Astrocyte of the hippocampus (primary cell): ENCODE results near the gene GPR153.
A peak's percentile ranks its signal among the peaks of the same experiment; 100 is the strongest.
"Not testable (repeated sequence)": the region's sequence is repeated elsewhere in the genome, so short reads cannot be mapped to it uniquely, and the experiment has no call there.

Experiments used
- DNase-seq: peaks from one replicate; pipeline ENCODE4 v3.0.0; 2011; ENCODE audit warnings: low read depth, low spot score

Gene GPR153

DNA sequence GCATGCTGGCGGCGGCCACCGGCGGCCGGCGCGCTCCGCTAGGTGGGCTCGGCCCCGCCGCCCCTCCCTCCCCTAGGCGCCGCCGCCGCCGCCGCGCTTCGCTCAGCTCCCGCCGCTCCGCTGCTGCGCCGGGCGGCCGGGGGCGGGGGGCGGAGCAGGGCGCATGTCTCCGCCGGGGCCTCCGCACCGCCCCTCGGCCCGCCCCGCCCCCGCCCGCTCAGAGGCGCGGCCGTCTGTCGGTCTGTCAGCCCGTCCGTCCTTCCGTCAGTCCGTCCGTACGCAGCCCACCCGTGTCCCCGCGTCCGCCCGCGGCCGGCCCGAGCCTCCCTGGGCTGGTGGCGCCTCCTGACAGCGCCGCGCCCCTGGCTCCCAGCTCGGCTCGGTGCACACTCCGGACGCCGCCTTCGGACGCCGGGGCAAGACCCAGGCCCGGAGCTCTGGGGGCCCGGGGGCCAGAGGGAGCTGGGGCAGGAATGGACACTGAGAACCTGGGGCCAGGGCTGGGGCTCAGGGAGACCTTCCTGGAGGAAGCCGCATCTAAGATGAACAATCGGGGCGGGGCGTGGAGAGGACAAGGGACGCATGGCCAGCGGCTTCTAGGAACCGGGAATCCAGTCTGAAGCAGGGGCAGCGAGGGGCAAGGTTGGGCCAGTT is at the start of gene GPR153:
GPR153 (minus strand) TSS at position 138 of the 654 bp plus-strand sequence. CDS start 6,193 bp downstream, outside the sequence.
- DNase-seq = peak; percentile 74

DNA sequence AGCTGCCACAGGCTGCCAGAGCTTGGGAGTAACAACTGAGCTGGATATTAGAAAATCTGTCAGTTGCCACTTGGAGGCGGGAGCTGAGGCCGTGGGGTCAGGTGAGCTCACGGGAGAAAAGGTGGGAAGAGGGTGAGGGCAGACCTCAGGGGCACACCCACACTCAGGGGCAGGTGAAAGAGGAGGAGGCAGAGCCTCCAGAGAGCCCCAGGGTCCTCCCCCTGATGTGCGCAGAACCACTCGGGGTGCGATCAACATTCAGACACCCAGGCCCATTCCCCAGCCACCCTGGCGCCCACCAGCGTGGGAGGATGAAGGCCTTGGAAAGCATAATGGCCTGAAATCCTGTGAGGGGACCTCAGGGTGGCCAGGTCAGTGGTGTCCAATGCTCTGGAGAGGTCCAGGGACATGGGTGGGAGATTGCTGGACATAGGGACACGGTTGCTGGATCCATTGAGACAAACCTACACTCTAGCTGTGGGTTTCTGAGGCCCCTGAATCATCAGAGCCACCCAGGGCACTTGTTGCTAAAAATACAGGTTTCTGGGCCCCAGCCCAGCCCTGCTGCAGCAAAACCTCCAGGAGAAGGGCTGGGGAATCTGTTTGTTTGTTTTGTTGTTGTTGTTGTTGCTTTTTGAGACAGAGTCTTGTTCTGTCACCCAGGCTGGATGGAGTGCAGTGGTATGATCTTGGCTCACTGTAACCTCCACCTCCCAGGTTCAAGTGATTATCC is 49.4 kb upstream of the GPR153 start:
- no peak for DNase-seq

DNA sequence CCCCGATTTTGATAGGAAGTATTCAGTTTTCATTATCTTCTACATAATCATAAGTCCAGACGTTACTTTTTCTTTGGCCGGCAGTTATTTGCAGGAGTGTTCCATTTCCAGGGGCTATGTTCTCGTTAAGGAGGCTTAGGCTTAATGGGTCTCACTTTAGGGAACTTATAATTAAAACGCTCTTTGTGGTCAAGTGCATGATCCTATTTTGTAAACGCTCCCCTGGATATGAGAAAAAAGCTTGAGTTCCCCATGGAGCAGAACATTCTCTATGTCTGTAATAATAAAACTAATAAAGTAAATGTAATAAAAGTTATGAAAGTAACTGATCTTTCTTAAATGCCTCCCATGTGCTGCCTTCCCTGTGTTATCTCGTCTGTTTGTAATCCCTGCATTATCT is 48.7 kb upstream of the GPR153 start:
- no peak for DNase-seq

DNA sequence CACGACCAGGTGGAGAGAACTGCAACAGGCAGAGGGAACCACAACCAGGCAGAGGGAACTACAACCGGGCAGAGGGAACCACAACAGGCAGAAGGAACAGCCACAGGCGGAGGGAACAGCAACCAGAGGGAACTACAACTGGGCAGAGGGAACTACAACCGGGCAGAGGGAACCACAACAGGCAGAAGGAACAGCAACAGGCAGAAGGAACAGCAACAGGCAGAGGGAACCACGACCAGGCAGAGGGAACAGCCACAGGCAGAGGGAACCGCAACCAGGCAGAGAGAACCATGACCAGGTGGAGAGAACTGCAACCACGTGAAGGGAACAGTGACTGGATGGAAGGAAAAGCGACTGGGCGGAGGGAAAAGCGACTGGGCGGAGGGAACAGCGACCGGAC is 47.6 kb upstream of the GPR153 start:
- DNase-seq = no peak

DNA sequence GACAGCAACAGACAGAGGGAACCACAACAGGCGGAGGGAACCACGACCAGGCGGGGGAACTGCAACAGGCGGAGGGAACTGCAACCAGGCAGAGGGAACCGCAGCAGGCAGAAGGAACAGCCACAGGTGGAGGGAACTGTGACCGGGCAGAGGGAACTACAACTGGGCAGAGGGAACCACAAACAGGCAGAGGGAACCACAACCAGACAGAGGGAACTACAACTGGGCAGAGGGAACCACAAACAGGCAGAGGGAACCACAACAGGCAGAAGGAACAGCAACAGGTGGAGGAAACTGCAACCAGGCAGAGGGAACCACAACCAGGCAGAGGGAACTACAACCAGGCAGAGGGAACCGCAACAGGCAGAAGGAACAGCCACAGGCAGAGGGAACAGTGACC is 46.8 kb upstream of the GPR153 start:
- not testable (repeated sequence) for DNase-seq

DNA sequence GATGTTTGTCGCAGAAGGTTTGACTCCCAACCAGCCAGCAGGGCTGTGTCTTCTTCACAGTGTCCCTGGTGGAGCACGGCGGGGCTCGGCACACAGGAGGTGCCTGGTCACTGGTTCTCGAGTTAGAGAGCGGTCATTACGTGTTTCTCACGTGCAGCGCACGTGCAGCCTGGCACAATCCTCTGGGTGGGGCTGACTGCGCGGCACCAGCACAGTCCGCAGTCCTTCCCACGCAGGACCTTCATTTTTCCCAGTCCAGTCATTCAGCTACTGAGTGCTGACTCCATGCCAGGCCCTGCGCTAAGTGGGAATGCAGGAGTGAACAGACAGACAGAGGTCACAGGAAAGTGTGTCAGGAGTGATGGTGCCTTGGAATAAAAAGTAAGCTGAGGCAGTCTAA is 46.2 kb upstream of the GPR153 start:
- DNase-seq = no peak

DNA sequence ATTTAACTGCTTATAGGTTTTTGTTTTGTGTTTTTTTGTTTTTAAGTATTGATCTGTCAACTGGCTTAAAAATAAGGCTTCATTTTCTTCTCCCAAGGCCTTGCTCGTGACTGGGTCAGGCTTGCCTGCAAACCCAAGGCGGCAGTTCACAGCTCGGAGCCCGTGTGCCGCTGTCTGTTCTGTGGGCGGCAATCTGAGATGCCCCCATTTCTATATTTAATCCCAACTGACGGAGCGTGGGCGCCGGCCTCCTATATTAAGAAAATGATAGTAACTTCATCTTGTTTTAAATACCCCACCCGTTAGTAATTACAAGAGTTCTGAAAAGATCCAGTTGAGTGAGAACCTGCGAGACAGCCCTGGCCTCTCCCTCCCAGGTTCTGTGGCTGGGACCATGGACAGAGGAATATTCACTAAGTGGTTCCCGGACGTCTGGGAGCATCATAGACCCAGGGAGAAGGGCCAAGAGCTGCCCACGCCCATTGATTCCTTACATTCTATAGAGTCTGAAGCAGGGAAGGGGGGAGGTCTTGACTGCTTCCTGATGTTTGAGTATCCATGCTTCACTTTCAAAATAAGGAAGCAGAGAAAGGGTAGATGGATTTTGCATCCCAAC is 42.6 kb upstream of the GPR153 start:
- DNase-seq = no peak

DNA sequence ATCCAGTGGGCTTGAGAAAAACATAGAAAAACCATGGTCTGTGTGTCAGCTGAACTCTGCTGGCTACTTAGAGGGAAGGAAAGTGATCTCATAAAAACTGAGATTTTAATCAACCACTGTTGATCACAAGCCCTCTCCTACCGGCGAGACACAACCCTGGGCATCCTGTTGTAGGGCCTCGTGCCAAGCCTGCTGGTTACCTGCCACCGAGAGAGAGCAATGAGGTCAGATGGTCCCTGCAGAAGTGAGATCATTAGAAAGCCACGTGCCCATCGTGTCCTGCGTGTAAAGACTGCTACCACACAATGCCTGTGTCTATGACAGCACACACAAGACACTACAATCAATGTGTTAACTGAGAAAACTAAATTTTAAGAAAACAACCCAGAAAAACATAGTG is 41.7 kb upstream of the GPR153 start:
- DNase-seq = no peak

DNA sequence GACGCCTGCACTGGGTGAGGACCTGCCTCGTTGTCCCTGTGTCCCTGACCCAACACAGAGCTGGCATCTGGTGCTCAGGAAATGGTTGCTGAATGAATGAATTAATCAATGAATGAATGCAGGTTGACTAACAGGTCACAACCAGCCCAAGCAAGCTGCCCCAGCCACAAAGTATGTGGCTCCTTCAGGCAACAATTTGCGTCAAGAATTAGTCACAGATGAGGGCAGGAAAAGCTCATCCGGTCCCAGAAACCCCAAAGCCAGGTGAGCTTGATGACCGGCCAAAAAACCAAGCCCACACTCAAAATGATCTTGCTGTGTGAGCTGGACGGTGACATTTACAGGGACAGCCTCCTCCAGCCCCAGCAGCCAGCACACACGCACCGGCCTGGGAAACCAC is 40.6 kb upstream of the GPR153 start:
- DNase-seq = peak; percentile 36

DNA sequence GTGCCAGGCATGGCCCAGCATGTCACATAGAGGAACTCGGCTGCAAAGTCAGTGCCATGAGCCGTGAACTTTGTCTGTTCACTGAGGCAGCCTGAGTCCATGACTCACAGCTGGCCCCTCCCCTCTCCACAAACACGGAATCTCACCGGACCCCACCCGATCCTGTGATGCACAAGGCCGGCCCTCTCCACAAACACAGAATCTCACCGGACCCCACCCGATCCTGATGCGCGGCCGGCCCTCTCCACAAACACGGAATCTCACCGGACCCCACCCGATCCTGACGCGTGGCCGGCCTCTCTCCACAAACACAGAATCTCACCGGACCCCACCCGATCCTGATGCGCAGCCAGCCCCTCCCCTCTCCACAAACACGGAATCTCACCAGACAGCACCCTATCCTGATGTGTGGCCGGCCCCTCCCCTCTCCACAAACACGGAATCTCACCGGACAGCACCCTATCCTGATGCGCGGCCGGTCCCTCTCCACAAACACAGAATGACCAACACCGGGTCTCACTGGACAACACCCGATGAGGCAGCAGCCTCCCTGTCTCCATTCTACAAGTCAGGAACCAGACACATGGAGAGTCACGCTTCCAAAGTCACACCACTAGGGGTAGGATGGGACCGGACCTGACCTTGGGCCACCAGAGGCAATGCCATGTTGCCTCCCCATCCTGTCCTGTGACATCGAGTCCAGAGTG is 39.6 kb upstream of the GPR153 start:
- no peak for DNase-seq

DNA sequence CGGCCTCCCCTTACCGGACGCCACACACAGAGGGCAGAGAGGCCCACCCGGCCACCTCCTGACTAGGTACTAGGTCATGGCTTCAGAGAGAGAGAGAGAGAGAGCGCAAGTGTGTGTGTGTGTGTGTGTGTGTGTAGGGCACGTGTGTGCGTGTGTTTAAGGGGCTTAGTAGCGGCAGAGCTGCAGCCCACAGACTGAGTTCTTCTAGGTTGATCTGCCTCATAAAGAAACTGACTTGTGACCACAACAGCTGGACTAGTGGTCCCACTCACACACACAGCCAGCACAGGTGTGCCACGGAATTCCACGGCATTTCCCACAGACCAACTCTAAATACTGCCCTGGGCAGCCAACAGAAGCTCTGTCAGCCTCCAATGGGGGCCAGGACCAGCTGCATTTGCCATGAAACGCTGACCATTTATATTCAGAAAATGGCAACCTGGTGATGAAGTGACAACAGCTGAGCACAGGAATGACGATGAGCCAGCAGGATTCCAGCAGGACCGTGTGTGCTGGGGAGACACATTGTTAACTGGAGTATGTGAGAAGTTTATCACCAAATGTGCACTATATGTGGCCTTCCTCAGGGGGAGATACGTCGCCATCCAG is 38.8 kb upstream of the GPR153 start:
- DNase-seq = no peak

DNA sequence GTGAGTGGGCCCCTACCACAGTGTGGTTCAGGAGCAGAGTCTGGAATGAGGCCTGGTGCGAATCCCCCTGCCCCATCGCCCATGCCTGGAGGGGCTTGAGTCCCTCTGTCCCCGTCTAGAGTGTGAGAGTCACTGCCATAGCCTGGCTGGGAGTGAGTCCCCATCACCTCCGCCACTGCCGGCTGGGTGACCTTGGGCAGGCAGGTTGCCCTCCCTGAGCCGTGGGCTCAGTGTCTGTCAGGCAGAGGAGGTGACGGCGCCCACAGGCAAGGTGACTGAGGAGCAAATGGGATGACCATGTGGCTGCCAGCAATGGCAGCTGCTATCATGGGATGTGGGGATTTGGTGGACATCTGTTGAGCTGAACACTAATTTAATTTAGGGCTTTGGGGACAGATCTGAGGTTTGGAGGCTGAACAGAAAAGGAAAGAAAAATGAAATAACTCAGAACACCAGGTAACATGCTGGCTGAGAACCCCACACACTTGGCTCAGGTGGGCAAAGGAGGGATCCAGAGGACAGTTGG is 38.1 kb upstream of the GPR153 start:
- DNase-seq = no peak

DNA sequence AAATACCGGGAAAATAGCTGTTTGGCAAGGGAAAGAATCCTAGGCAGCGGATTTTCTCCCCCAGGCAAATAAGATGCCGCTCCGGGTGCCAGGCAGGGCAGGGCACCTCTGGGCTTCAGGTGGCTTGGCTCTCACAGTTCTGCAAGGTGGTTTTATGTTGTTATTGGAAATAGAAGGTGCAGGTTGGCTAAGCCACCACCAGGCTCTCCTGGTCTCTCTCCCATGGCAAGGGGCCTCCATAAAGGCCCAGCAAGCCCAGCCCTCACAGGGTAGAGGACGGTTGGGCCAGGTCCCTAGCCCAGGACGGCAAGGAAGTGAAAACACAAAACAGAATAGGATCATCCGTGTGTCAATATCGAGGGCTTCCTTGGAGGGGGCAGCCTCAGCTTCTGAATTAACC is 37.6 kb upstream of the GPR153 start:
- no peak for DNase-seq

DNA sequence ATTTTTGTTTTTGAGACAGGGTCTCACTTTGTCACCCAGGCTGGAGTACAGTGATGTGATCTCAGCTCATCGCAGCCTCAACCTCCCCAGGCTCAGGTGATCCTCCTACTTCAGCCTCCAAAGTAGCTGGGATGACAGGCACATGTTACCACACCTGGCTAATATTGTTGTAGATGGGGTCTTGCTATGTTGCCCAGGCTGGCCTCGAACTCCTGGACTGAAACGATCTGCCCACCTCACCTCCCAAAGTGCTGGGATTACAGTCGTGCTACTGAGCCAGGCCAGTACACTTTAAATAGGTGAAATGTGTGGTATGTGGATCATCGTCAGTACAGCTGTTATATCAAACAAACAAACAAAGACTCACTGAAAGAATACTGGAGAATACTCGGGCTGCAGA is 35.0 kb upstream of the GPR153 start:
- no peak for DNase-seq

DNA sequence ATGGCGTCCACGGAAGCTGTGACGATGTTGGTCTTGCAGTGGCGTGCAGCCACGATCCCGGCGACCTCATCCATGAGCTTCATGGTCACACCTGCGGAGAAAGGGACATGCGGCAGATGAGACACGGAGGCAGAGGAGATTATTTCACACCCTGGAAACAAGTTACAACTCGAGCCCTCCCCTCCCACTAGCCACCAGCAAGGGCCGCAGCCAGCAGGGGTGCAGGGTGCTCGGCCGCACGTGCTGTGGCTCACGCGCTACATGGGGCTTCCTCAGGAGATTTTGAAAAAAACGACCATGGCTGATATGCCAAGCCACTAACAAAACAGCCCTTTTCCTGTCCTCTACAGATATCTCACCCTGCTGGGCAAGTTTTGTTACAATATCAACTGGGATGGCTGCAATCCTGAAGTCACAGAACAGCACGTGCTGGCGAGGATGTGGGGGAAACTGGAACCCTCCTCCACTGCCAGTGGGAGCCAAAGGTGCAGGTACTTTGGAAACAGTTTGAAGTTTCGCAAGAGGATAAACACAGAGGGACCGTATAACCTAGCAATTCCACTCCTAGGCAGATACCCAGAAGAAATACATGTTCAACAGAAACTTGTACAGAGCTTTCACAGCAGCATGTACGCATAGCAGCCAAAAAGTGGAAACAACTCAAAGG is 34.1 kb upstream of the GPR153 start:
- no peak for DNase-seq

DNA sequence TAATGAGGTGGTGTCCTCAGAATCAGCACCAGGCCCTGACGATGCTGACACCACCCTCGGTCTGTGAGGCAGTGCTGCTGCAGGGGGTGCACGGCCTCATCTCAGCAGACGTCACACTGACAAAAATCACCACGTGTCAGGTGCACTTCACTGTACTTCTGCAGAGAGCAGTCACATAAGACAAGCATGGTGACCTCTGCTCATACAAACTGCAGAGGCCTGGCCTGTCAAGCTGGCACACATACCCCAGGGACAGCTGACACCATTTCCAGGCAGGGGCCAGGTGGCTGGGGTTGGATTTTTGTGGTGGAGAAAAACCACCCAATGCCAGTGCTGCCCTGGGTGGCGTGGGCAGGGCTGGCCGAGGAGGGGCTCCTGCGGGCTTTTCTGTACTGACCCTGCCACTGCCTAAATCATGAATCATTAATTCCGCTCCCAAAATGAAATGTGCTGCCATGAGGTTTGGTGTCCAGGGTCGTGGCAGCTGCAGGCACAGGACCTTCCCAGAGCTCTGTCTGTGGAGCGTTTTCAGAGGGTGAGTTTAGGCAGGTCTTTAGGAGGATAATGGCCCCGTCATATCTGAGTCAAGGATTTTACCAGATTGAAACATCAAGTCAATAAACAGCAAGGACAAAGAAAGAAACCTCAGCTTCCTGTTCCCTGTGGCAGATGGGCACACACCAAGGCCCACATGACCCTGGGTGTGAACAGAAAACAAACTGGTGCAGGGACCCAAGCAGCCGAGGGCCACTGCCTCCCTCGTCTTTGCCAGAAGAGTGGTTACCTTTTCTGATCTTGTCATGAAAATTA is 33.4 kb upstream of the GPR153 start:
- no peak for DNase-seq

DNA sequence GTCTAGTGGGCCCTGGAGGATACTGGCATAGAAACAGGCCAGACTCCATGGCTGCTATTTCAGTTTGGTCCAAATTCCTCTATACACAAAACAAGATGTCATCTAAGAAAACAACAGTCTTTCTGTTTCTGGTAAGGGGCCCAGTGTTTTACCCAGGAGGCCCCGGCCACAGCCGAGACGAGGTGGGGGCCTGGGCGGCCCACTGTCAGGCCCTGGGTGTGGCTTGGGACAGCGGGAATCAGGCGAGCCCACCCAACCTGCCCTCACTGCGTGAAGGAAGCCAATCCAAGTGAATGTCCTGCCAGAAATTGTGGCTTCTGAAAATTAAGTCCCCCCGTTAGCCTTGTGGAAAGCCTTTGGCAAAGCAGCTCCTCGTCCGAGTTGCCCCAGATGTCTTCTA is 31.2 kb upstream of the GPR153 start:
- no peak for DNase-seq

DNA sequence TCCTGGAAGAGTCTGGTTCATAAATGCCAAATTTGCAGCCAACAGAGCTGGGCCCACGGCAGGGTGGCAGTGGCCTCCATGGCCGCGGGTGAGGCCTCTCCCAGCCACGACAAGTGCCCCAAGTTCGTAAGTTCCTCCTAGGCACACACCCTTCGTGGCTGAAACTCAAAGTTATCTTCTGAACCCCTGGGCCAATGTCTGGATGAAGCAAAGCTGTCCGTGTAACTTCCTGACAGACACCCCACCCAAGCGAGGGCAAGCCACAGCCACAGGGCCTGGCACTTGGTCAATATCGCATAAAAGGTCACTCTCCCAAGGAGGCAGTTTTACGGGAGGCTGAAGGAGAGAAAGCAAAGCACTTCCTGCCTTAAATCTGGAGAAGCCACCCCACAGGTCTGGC is 27.8 kb upstream of the GPR153 start:
- no peak for DNase-seq

DNA sequence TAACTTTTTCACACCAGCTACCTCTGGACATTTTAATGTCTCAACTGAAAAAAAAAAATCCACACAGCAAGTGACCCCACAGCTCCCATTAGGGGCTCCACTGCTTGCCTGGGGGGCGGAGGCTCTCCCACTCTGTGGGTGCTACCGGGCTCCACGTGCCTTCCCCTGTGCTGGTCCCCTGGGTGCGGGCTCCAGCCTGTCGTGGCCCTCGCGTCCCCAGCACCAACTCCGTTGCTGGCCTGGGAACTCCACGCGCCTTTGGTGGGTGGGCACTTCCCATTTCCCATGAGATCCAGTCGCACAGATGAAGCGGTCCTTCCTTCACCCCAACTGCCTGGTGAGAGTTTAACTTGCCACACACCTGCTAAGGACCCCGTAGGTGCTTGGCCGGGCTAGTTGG is 27.1 kb upstream of the GPR153 start:
- DNase-seq = no peak

DNA sequence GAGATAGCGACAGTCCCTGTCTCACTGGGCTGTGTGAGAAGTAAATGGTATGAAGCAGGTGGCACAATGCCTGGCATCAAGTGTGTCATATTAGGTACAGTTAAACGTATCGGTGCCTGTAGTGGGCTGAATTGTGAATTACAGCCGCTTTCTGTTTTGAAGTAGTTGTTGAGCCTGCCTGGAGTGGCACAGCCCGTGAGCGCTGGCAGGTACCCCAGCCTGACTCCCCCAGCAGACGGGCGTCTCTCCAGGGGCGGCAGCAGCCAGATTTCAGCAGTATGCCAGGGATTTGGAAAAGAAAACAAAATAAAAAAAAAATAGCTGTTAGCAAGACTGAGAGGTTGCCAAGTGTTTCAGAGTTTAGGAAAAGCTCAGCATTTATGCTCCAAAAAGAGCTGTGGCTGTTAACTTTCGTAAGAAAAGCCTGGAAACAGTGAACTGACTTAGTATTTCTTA is 26.6 kb upstream of the GPR153 start:
- DNase-seq = peak; percentile 76
